Stimulated activated CD4-positive, alpha-beta T cell treated with anti-CD3 and anti-CD28 coated beads, TNF-alpha, amount 100 ng/mL, for 48 hours (primary cell): ENCODE data around the gene PPP1R12B.
"Not testable (repeated sequence)": the region's sequence is repeated elsewhere in the genome, so short reads cannot be mapped to it uniquely, and the experiment has no call there.

Experiments used
- DNase-seq, 3 donors: peaks; one replicate each; pipeline ENCODE4 v3.0.0-alpha.2; 2020; ENCODE audit warnings: low read depth in 3 of 3

PPP1R12B gene

DNA sequence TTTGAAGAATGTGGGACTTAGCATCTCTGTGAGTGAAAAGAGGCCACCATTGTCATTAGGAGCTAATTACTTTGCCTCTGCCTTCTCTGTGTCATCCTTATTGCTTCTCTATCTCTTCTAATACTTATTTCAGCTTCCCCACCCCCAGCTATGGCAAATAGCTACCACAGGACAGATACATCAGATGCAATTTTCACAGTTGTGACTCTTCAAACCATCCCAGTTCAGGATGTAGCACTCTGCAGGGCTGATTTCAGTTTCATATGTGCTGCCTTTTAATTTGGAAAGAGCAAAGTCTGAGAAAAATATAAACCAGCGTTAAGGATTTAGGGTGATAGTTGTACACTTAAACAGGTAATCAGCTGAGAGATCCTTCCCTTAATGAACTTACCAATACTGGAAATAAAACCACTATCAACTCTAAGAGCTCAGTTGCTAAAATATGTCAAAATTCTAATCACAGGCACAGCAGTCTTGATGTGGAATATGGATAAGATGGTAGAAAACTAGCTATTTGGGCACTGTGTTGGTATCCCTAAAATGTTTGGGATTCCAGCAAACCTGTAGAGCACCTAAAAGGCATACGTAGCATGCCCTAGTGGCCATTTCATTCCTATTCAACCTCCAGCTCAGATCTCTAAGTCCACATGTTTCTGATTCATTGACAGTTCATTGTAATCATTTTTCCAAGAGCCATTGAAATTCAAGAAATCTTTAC is 213.4 kb downstream of the PPP1R12B start:
- DNase-seq: no peak

GRCh38 chr1:202562444-202563060 is 214.1 kb downstream of the PPP1R12B start:
- no peak for DNase-seq

DNA sequence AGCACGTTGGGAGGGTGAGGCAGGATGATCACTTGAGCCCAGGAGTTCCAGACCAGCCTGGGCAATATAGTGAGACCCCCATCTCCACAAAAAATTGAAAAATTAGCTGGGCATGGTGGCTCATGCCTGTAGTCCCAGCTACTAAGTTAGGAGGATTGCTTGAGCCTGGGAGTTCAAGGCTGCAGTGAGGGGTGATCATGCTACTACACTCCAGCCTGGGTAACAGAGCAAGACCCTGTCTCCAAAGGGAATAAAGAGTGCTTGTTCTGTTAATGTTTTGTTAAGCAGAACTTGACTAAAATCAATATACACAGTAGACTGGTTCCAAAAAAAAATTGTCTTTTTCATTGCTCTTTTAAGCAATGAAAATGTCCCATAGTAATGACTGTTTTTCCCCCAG is 215.3 kb downstream of the PPP1R12B start:
- no peak for DNase-seq

GRCh38 chr1:202564958-202565495 is 216.5 kb downstream of the PPP1R12B start:
- DNase-seq: no peak

- no peak for DNase-seq
Observed at GRCh38 chr1:202565890-202566602, 217.5 kb downstream of the PPP1R12B start.

DNA sequence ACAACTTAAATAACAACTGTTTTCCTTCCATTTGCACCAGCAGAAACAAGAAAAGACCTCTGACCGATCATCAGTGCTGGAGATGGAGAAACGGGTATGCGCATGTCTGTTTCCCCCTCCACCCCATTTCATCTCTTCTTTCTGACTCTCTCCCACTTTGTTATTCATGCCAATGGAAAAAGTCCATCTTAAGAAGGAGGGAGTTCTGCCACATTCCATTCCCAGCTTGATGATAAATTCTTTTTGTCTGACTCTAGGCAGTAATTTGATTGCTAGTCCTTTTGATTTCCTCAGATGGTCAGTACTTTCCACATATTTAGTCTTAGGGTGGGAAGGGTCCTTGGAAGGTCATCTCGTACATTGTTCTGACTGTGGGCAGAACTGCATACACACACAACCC is 219.2 kb downstream of the PPP1R12B start:
- DNase-seq: no peak

DNA sequence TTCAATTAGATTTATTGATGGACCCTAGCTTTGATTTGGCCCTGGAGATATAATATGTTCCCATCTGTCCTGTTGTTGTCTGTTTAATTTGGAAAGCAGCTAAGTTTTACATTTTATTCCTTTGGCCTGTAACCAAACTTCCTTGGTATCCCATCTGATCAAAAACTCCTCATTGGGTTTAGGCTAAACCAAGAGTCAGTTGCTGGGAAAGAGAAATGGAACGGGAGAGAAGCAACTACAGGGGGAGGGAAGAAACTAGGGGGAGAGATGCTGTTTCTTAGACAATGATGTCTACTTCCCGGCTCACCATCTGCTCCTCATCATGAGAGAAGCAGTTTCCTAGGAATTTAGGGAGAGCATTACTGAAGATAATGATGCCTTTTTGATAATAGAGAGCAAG is 219.9 kb downstream of the PPP1R12B start:
- DNase-seq: no peak

DNA sequence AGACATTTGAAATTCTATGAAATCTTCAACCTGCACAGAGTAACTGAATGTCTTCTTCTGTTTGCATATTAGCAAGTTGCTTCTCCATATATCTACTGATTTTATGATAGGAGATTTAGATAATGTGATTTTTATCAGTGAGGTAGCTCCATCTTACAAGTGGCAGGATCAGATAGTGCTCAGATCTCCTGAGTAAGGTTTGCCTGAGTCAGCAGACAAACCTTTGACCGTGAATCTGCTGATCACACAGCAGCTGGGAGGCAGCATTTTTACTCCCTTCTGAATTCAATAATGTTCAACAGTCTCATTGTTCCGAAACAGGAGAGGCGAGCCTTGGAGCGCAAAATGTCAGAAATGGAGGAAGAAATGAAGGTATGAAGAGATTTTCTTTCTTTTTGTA is 220.3 kb downstream of the PPP1R12B start:
- DNase-seq: no peak

DNA sequence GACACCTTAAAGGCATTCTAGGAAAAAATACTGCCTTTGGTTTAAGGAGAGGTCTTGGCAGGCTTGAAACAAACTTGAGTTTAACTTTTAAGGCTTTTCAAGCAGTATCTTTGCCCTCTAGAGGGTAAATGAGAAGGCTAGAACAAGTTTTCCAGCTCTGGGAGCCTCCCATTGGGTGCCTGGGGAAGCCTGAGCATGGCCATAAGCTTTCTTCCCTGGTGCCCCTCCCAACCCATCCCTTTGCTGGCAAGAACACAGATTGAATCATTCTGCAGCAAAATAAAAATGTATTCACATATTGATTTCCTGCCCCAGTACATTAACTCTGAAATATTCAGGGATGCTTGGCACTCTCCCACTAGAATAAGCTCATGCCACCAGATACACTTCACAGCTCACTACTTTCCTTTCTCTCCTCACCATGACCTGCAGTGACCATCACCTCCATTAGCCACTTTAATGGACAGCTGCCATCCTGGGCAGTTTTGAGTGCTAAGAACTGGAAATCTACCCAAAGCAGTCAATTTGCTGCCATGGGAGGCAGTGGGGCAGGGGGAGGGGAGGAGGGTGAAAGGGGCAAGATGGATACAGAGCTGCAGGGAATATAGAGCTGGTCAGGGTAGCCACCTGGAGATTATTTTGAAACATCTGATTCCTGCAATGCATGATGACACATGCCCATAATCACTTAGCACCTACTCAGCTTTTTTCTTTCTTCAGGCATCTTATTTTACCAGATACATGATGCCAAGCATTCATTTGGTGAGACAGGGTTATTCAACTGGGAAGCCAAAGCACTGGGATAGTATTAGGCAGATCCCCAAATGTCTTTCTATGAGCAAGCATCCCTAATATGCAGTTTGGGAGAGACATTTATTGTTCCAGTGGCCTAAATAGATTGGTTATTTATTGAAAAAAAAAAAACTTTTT is 221.2 kb downstream of the PPP1R12B start:
- no peak for DNase-seq

DNA sequence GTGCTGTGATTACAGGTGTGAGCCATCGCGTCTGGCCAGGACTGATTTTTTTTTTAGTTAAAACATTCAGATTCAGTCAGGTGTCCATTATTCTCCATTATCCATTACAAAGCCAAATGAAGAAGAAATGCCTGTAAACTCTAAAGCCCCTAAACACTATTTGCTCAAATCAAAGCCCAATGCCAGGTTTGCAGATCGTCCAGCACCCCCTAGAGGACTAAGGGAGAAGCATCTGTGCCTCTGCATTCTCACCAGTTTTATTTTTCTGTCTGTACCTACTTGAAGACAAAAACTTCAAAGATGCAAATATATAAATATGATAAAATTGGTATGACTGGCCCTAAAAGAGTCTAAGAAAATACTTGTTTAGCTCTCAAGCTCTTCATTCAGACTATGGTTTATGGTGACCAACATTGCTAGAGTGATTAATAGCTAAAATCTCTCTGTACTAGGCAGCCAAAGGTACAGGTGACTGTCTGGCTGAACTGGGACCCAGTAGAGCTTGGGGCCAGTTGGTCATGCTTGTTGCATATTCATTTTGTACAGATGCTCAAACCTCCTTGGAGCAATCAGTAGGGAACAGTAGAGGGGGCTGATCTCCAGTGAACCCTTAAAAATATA is 223.3 kb downstream of the PPP1R12B start:
- DNase-seq: peak in 1 of 3 donors; percentile 6

DNA sequence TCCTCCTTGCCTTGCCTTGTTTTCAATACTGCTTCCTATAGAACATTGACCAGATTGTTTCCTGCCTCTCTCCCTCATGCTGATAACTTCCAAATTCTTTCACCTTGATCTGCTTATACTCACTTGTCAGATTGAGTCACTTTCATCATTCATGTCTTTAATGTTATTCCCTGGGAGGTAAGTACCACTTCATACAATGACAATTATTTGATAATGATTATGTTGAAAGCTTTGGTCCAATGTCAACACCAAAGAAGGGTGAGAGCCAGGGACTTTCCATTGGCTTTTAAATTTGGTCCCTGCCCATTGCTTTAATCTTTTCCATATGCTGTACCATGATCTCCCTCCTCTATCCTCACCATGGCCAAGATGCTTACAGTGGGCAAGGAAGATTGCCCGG is 224.4 kb downstream of the PPP1R12B start:
- no peak for DNase-seq

- DNase-seq: no peak
Observed at GRCh38 chr1:202575918-202576653, 227.6 kb downstream of the PPP1R12B start.

GRCh38 chr1:202576816-202577215 is 228.3 kb downstream of the PPP1R12B start:
- no peak for DNase-seq

DNA sequence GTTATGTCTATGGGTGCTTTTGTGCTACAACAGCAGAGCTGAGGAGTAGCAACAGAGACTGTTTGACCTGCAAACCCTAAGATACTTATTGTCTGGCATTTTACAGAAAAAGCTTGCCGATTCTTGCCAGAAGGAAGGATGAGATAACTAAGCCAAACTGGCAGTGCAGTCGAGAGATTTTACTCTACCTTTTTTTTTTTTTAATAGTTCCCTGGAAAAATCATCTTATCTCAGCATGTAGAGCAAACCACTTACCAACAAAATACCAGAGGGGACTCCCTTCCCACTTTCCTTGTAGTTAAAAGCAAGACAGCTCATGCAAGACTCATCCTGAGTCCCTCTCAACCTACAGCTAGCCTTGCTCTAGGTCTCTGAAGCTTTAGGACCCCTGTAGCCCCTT is 228.9 kb downstream of the PPP1R12B start:
- DNase-seq: no peak

- DNase-seq: no peak
Observed at GRCh38 chr1:202578001-202578504, 229.6 kb downstream of the PPP1R12B start.

GRCh38 chr1:202578565-202578964 is 230.1 kb downstream of the PPP1R12B start:
- DNase-seq: no peak

DNA sequence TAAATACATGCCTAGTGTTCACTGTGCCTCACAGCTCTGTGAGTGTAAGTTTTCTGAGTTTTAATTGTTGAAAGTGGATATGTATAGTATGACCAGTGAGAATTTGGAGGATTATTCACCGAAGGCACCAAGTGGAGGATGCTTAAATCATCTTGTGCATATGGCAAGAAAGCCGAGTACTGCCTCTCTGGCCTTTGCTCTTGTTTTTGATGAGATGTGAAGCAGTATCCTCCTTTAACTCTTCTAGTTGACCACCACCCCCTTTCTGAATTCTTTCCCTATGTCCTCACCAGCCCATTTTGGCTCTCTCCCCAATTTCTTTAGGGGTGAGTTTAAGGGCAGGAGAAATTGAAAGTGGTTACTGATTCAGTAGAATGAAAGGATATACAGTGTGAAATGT is 231.3 kb downstream of the PPP1R12B start:
- no peak for DNase-seq

DNA sequence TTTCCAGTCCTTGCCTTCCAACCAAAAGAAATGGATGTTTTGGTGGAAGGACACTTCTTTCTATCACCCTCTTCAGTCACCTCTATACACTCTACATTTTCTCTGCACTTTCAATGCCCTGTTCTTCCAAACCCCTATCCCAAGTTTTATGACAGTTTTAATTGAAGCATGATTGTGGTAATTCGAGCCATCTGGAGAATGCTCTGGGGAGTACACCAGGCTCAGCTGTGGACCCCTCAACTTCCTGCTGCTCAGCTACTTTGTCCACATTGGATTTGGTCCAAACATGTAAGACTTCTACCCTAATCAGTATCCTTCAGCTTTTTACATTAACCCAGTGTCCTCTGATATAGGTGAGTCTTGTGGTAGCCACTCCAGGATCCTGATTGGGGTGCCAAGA is 232.1 kb downstream of the PPP1R12B start:
- no peak for DNase-seq

GRCh38 chr1:202582350-202582749 is 233.9 kb downstream of the PPP1R12B start:
- DNase-seq: not testable (repeated sequence)
